ENCODE data around the gene UBXN7.
"Not testable (repeated sequence)": the region's sequence is repeated elsewhere in the genome, so short reads cannot be mapped to it uniquely, and the experiment has no call there.

Gene UBXN7

DNA sequence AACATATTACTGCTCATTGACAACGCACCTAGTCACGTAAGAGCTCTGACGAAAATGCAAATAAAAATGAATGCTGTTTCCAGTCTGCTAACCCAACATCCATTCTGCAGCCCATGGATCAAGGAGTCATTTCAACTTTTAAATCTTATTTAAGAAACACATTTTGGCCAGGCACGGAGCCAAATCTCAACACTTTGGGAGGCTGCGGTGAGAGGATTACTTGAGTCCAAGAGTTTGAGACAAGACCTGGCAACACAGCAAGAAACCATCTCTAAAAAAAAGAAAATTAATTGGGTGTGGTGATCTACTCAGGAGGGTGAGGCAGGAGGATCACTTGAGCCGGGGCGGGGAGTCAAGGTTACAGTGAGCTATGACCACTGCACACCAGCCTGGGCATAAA is 71.6 kb downstream of the UBXN7 start:
- no peak for FAIRE-seq
- no peak for DNase-seq (ENCODE audit: extremely low spot score, insufficient read length, low read depth)

DNA sequence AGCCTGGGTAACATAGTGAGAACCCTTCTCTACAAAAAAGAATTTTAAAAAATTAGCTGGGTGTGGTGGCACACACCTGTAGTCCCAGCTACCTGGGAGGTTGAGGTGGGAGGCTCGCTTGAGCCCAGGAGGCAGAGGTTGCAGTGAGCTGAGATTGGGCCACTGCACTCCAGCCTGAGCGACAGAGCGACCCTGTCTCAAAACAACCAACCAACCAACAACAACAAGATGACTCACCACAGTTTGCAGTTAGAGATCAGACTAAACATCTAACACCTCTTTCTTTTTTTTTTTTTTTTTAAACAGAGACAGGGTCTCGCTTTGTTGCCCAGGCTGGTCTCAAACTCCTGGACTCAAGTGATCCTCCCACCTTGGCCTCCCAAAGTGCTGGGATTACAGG is 73.7 kb downstream of the UBXN7 start:
- not testable (repeated sequence) for FAIRE-seq; DNase-seq (ENCODE audit: extremely low spot score, insufficient read length, low read depth)

- FAIRE-seq, result no peak
- DNase-seq (ENCODE audit: extremely low spot score, insufficient read length, low read depth), result no peak
Measured at GRCh38 chr3:196357905-196358304, 74.3 kb downstream of the UBXN7 start.

- no peak for FAIRE-seq
- no peak for DNase-seq (ENCODE audit: extremely low spot score, insufficient read length, low read depth)
Measured at GRCh38 chr3:196356556-196356955, 75.7 kb downstream of the UBXN7 start.

- FAIRE-seq, result no peak
- no peak for DNase-seq (ENCODE audit: extremely low spot score, insufficient read length, low read depth)
Measured at GRCh38 chr3:196355668-196356067, 76.6 kb downstream of the UBXN7 start.

- FAIRE-seq (no peak), DNase-seq (ENCODE audit: extremely low spot score, insufficient read length, low read depth) (no peak)
Measured at GRCh38 chr3:196354132-196354531, 78.1 kb downstream of the UBXN7 start.

GRCh38 chr3:196351541-196351940 is 80.7 kb downstream of the UBXN7 start:
- no peak for DNase-seq (ENCODE audit: extremely low spot score, insufficient read length, low read depth)
- no peak for FAIRE-seq

- no peak for FAIRE-seq
Measured at GRCh38 chr3:196350067-196350466, 82.2 kb downstream of the UBXN7 start.

GRCh38 chr3:196348698-196349097 is 83.5 kb downstream of the UBXN7 start:
- no peak for FAIRE-seq

More at GRCh38 chr3:196350067-196350466, 82.2 kb downstream of the UBXN7 start:
- DNase-seq (ENCODE audit: extremely low spot score, insufficient read length, low read depth), result no peak

GRCh38 chr3:196344663-196345062 is 87.6 kb downstream of the UBXN7 start:
- FAIRE-seq (no peak), DNase-seq (ENCODE audit: extremely low spot score, insufficient read length, low read depth) (no peak)

More at GRCh38 chr3:196348698-196349097, 83.5 kb downstream of the UBXN7 start:
- no peak for DNase-seq (ENCODE audit: extremely low spot score, insufficient read length, low read depth)

- not testable (repeated sequence) for DNase-seq (ENCODE audit: extremely low spot score, insufficient read length, low read depth); FAIRE-seq
Measured at GRCh38 chr3:196343917-196344316, 88.3 kb downstream of the UBXN7 start.

GRCh38 chr3:196341137-196341536 is 91.1 kb downstream of the UBXN7 start:
- FAIRE-seq, result no peak
- DNase-seq (ENCODE audit: extremely low spot score, insufficient read length, low read depth), result no peak

DNA sequence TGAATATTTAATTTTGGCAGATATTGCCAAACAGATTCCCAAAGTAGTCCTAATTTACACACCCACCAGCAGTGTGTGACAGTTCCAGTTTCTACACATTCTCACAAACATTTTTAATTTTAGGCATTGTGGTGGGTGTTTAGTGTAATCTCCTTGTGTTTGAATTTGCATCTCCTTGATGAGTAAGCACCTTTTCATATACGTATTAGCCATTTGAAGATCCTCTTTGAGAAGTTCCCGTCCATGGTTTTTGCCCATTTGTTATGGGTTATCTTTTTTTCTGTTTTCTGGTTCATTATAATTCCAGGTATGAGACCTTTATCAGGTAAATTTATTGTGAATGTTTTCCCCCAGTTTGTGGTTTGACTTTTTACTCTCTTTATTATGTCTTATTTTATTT is 91.8 kb downstream of the UBXN7 start:
- FAIRE-seq (no peak), DNase-seq (ENCODE audit: extremely low spot score, insufficient read length, low read depth) (no peak)

DNA sequence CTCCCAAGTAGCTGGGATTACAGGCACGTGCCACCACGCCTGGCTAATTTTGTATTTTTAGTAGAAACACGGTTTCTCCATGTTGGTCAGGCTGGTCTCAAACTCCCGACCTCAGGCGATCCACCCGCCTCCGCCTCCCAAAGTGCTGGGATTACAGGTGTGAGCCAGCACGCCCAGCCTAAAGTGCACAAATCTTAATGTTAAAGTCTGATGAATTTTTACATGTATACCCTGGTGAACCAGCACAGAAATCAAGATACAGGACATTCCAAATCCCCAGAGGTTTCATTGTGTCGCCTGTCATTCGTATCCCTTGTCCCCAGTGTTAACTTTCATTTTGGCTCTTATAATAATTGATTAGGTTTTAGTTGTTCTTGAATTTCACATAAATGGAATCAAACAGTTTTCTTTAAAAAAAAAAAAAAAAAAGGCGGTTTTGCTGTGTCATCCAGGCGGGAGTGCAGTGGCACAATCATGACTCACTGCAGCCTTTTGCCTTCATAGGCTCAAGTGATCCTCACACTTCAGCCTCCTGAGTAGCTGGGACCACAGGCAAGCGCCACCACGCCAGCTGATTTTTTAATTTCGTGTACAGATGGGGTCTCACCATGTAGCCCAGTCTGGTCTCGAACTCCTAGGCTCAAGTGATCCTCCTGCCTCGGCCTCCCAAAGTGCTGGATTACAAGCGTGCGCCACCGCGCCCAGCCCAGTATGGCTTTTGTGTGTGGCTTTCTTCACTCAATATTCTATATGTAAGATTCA is 92.6 kb downstream of the UBXN7 start:
- DNase-seq (ENCODE audit: extremely low spot score, insufficient read length, low read depth), result no peak
- no peak for FAIRE-seq

GRCh38 chr3:196339044-196339443 is 93.2 kb downstream of the UBXN7 start:
- no peak for FAIRE-seq
- DNase-seq (ENCODE audit: extremely low spot score, insufficient read length, low read depth), result no peak

DNA sequence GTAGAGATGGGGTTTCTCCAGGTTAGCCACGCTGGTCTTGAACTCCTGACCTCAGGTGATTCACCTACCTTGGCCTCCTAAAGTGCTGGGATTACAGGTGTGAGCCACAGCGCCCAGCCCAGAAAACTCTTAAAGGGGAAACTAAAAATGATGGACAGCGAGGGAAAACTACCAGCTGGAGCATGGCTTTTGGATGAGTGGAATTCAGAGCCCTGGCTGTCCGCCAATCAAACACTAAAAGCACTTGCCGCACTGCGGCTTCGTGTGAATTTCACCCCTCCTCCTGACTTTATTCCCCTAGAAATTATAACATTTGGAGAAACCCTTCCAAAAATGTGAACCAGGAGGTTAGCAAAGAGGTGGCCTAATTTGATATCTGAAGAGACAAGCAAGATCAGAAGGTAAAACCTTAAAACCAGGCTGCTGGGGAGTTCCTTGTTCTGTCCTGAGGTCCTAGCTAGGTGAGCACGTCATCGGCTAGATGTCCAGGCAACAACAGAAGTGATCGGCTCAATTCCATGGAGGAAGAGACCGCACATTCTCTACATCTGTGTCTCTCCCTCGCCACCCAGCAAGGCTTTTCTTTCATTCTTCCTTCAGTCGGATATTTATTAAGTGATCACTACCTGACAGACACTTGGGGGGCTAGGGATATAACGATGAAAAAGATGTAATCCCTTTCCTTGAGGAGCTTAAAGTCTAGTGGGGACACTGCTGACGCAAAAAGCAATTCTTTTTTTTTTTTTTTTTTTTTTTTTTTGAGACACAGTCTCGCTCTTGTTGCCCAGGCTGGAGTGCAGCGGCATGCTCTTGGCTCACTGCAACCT is 95.7 kb downstream of the UBXN7 start:
- FAIRE-seq, result no peak
- no peak for DNase-seq (ENCODE audit: extremely low spot score, insufficient read length, low read depth)

GRCh38 chr3:196335503-196335948 is 96.7 kb downstream of the UBXN7 start:
- DNase-seq (ENCODE audit: extremely low spot score, insufficient read length, low read depth), result no peak
- no peak for FAIRE-seq

- DNase-seq (ENCODE audit: extremely low spot score, insufficient read length, low read depth), result no peak
- no peak for FAIRE-seq
Measured at GRCh38 chr3:196334982-196335381, 97.2 kb downstream of the UBXN7 start.

GRCh38 chr3:196332168-196332567 is 100.1 kb downstream of the UBXN7 start:
- FAIRE-seq (no peak), DNase-seq (ENCODE audit: extremely low spot score, insufficient read length, low read depth) (no peak)

DNA sequence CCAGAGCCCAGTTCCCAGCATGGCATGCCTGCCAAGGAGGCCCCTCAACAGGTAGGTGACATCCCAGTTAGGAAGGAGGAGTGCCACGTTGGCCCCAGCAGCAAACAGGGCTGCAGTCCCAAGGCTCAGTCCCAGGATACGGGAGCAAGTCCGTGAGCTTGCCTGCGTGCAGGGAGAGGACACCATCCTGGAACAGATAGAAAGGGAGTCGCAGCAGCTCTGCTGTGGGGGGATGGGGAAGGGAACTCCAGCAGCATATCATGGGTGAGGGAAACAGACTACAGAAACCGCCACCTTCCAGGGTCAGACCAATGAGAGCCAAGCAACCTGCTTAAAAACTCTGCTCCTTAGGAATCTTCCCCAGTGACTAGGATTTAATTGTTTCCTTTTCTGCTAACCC is 104.8 kb downstream of the UBXN7 start:
- no peak for DNase-seq (ENCODE audit: extremely low spot score, insufficient read length, low read depth)
- FAIRE-seq, result no peak

- no peak for FAIRE-seq
Measured at GRCh38 chr3:196326936-196327335, 105.3 kb downstream of the UBXN7 start.

More at GRCh38 chr3:196326936-196327335, 105.3 kb downstream of the UBXN7 start:
- no peak for DNase-seq (ENCODE audit: extremely low spot score, insufficient read length, low read depth)
